Eye (tissue), 1 donor: Measurements from ENCODE around the gene SLC25A25.
A peak's percentile ranks its signal among the peaks of the same experiment; 100 is the strongest.
"Not testable (repeated sequence)": the region's sequence is repeated elsewhere in the genome, so short reads cannot be mapped to it uniquely, and the experiment has no call there.

Source experiments
- DNase-seq: peaks from one replicate; pipeline ENCODE4 v3.0.0-alpha.2; 2015

The SLC25A25 gene

DNA sequence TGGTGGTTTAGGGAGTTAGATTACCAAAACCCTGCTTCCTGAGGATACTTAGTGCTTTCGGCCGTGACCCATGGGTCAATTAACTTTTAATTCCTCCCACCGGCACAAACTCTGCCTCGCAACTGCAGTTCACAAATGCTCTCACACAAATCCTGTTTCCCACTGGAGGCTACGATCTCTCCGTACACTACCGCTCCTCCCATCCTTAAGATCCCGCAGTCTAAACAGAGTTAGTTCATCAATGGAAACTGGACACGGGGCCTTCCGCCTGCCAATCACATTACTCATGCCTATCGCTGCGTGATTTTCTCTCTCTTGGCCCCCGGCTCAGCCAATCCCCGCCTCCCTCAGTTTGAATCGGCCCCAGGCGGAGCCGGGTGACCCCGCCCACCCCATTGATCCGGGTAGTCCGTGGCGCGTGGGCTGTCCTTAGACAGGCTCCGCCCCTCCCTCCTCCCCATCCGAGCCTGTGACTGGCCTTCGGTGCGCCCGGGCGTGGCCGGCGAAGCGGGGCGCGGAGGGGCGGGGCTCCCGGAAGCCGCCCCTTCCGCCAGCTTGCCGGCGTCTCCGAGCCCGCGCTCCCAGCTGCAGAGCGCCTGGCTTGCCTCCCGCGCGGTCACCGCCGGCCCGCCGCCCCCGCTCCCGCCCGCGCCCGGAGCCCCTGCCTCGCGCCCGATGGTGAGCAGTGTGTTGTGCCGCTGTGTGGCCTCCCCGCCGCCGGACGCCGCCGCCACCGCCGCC is at the start of gene SLC25A25:
Gene SLC25A25, plus strand, starts transcription at position 588 of the 741 bp plus-strand sequence. Its CDS starts 88 bp downstream, at position 676.
- DNase-seq, result peak; percentile 100

DNA sequence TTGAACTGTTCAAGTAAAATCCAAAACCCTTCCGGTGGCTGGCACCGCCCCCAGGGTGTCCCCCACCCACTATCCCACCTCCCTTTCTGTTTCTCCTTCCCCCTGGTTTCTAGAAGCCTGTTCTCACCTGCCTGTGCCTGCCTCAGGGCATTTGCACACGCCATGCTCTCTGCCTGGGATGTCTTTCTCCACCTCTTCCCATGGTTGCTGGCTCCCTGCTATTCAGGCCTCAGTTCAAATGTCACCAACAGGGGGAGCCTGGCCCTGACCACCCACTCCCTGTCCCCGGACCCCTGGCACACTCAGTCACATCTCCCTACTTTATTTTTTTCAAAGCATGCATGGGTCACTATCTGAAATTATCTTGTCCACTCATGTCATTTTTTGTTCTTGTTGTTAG is 47.3 kb upstream of the SLC25A25 start:
- DNase-seq, result no peak

DNA sequence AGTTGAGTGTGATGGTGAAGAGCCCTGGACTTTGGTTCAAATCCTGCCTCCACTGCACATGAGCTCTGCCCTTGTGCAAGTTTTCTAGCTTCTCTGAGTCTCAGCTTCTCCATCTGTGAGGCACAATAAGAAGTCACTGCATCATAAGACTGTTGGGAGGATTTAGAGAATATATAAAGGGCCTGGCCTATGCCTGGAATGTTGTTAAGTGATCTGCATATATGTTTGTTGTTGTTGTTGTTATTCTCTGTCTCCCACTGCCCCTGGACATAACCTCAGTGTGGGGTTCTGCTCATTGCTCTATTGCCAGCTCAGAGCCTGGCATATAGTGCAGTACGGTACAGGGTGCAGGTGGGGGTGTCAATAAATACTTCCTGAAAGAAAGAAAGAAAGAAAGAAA is 46.9 kb upstream of the SLC25A25 start:
- no peak for DNase-seq

DNA sequence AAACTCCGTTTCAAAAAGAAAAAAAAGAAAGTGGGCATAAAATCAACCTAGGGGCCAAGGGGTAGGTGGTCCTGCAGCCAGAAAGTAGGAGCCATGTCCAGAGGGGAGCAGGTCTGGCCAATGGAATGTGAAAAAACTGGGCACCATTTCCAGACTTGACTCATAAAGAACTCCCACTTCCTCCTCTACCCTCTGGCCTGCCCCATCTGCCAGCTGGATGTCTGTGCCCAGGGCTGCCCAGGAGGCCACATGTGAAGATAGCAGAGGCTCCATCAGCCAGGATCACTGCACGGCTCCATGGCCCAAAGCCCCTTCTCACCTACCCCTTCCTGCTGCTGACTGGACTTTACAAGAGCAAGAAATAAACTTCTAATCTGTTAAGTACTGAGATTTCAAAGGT is 45.1 kb upstream of the SLC25A25 start:
- DNase-seq, result no peak

DNA sequence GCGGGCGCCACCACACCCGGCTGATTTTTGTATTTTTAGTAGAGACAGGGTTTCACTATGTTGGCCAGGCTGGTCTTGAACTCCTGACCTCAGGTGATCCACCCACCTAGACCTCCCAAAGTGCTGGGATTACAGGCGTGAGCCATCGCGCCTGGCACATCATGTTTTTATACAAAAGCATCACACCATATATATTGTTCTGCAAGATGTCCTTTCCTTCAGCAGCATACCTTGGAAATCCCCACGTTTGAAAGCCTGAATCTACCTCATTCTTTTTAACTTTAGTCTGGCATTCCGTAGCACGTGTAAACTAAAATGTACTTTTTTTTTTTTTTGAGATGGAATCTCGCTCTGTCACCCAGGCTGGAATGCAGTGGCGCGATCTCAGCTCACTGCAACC is 44.4 kb upstream of the SLC25A25 start:
- not testable (repeated sequence) for DNase-seq

DNA sequence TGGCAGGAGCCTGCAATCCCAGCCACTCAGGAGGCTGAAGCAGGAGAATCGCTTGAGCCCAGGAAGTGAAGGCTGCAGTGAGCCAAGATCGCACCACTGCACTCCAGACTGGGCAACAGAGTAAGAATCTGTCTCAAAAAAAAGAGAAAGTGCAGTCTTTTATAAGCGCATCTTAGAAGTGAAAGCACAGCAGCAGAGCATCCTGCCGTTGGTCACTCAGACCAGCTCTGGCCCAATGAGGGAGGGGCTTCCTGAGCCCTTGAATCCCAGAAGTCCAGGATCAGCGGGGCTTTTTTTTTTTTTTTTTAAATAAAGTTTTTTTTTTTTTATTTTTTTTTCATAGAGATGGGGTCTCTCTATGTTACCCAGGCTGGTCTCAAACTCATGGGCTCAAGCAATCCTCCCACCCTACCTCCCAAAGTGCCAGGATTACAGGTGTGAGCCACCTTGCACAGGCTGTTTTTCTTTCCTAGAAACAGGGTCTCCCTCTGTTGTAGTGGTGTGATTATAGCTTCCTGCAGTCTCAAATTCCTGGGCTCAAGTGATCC is 43.2 kb upstream of the SLC25A25 start:
- DNase-seq, result no peak

DNA sequence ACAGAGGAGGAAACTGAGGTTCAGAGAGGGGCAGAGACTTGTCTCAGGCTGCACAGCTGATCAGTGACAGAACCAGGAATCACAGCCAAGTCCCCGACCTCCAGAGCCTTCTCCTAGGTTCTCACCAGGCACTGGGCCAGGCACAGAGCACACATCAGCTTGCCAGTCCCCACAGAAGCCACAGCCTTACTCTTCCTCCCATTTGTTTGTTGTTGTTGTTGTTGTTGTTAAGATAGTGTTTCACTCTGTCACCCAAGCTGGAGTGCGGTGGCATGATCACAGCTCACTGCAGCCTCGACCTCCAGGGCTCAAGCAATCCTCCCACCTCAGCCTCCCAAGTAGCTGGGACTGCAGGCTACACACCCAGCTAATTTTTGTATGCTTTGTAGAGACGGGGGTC is 42.3 kb upstream of the SLC25A25 start:
- DNase-seq, result no peak

DNA sequence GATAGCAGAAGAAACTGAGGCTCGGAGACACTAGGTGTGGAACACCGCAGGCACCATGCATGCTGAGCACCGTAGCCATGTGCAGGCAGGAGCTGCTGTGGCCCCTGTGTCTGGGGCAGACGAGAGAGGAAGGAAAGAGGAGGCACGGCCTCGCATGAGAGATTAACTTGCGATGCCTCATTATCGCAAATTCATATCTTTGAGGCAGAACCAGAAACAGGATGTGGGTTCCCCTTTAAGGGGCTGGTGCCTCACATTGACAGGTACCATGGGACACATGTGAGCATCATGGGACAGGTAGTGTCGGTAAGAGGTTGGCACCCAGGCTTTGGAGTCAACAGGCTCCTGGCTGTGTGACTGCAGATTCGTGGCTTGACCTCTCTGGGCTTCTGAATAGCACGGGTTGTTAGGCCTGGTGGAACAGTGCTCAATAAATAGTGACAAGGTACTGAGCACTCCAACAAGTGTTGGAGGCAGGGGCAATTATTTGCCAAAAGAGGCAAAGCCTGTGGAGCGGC is 41.7 kb upstream of the SLC25A25 start:
- no peak for DNase-seq

DNA sequence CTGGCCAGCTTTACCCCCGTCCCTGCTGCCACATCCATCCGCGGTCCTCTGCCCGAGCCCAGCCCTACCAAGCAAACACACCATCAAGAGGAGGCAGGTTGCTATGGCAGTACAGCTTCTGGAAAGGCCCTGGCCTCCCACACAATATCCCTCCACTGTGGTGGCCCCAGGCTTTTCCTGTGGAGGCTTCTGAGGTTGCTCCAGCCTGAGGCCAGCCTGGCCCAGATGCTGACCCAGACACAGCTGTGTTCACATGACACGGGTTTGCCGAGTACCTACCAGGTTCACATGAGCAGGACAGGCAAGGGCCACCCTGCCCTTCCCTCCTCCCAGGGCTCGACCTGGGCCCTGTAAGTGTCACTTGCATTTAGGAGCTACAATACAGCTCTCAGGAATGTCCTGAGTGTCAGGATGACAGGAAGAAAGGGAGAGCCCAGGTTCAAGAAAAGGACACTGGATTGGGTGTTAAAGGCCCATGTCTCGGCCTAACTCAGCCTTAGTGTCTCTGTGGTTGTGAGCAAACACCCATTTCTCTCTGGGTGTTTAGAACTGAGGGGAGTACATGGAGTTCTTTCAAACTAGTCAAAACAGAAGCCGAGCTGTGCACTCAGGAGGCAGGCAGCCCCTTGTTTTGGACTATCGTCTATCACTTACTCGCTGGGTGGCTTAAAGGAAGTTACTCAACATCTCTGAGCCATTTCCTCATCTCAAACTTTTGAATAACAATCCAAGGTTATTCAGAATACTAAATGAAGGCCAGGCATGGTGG is 41.1 kb upstream of the SLC25A25 start:
- no peak for DNase-seq

DNA sequence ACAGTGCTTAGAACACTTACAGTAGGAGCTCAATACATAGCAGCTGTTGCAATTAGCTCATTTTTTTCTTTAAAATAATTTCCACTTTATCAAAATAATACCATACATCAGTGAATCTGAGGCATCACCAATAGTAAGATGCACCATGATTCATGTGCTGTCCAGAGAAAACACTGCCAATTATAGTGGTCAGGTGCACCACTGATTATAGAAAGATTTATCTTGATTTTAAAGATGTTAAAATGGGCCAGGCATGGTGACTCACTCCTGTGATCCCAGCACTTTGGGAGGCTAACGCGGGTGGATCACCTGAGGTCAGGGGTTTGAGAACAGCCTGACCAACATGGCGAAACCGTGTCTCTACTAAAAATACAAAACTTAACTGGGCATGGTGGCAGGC is 40.3 kb upstream of the SLC25A25 start:
- DNase-seq, result no peak

DNA sequence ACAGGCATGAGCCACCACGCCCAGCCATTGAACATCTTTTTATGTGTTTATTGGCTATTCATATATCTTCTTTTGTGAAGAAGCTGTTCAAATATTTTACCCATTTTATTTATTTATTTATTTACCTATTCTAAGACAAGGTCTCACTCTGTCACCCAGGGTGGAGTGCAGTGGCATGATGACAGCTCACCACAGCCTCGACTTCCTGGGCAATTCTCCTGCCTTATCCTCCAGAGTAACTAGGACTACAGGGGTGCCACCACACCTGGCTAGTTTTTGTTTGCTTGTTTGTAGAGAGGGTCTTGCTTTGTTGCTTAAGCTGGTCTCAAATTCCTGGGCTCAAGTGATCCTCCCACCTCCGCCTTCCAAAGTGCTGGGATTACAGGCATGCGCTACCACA is 34.4 kb upstream of the SLC25A25 start:
- DNase-seq, result no peak

DNA sequence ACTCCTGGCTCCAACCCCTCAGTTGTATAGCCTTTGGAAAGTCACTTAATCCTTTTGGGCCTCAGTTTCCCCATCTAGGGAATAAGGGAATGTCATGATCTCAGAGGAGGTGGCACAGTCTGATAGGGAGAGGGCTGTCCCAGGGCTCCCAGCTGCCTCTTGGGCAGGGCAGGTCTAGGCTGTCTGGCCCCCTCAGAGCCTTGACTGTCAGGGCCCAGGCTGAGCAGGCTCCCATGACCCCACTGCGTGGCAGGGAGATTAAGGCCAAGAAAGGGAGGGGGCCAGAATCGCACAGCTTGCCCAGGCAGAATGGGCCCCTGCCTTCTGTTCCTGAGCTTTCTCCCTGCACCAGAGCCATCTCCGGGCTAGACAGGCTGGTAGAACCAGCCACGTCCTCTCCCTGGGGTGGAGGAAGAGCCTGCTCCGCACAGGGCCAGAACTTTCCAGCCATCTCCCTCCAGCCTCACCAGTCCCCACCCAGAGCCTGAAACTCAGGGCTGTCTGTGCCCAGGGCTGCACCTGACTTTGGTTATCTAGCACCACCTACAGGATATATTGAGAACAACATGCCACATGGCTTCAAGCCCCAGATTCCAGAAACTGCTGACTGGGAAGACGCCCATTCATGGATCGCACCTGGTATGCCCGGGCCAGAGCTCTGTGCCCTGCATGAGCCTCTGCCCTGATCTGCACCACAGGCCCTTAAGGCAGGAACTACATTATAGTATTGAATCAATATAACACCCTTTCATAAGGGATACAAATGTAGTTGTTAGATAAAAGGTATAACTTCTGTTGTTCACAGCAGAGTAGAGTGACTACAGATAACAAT is 33.0 kb upstream of the SLC25A25 start:
- DNase-seq, result peak; percentile 87

DNA sequence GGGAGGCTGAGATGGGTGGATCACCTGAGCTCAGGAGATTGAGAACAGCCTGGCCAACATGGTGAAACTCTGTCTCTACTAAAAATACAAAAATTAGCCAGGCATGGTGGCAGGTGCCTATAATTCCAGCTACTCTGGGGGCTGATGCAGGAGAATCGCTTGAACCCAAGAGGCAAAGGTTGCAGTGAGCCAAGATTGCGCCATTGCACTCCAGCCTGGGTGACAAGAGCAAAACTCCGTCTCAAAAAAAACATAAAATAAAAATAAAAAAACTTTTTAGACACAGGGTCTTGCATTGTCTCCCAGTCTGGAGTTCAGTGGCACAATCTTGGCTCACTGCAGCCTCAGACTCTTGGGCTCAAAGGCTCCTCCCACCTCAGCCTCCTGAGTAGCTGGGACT is 31.5 kb upstream of the SLC25A25 start:
- not testable (repeated sequence) for DNase-seq

DNA sequence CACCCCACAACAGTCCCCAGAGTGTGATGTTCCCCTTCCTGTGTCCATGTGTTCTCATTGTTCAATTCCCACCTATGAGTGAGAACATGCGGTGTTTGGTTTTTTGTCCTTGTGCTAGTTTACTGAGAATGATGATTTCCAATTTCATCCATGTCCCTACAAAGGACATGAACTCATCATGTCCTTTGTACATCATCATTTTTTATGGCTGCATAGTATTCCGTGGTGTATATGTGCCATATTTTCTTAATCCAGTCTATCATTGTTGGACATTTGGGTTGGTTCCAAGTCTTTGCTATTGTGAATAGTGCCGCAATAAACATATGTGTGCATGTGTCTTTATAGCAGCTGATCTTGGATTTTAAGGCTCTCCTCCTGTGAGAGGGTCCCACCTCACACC is 27.2 kb upstream of the SLC25A25 start:
- not testable (repeated sequence) for DNase-seq

DNA sequence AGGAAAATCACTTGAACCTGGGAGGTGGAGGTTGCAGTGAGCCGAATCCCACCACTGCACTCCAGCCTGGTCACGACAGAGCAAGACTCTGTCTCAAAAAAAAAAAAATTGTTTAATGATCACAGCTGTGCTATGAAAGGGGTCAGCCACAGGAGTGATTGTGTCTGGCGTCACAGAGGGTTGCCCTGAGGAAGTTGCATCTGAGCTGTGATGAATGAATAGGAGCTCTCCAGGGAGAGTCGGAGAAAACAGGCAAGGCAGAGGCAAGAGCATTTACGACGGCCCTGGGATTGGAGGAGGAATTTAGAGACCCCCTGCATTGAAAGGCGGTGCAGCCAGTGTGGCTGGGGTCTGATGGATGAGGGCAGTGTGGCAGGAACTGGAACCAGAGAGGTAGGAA is 26.0 kb upstream of the SLC25A25 start:
- DNase-seq, result no peak

DNA sequence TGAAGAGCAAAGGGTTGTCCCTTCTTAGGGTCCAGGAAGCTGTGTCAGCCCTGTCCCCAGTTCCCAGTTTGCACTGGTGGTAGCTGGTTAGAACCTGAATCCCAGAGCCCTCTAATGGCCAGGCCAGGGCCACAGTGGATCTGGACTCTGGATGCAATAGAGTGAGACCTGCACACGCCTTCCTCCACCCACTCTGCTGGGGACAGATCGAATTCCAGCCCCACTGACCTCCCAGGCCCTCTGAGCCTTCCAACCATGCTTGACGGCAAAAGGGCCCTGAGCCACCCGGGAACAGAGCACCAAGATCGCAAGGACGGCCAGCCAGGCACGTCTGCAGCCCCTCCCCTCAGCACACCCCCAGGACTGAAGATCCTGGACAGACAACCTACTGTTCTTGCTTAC is 24.6 kb upstream of the SLC25A25 start:
- DNase-seq, result no peak

DNA sequence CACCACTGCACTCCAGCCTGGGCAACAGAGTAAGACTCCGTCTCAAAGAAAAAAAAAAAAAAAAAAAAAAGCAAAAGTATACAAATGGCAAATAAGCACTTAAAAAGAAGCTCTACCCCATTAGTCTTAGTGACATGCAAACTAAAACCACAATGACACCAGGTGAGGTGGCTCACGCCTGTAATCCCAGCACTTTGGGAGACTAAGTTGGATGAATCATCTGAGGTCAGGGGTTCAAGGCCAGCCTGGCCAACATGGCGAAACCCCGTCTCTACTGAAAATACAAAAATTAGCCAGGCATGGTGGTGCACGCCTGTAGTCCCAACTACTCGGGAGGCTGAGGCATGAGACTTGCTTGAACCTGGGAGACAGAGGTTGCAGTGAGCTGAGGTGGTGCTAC is 22.6 kb upstream of the SLC25A25 start:
- DNase-seq, result not testable (repeated sequence)

DNA sequence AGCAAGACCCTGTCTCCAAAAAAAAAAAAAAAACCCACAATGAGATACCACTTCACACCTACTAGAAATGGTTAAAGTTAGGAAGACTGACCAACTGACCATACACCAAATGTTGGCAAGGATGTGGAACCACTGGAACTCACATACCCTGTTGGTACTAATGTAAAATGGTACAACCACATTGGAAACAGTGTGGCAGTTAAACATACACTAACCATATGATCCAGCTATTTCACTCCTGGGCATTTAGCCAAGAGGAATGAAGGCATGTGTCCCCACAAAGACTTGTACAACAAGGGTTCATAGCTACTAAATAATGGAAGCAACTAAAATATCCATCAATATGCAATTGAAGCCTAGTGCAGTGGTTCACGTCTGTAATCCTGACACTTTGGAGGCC is 22.2 kb upstream of the SLC25A25 start:
- no peak for DNase-seq

DNA sequence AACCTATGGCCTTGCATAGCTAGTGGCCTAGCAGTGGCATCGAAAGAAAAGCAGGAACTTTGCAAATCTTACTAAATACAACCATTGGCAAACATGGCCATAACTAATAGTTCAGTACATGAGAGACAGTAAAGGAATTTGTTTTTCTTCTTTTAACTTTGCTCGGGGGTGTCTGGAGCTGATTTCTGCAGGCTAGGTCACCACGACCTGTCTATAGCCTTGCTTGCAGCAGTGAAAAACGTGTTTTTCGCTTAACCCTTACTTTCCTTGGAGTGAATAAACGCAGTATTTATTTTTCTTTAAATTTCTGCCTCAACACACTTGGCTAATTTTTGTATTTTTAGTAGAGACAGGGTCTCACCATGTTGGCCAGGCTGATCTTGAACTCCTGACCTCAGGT is 20.8 kb upstream of the SLC25A25 start:
- DNase-seq, result no peak

DNA sequence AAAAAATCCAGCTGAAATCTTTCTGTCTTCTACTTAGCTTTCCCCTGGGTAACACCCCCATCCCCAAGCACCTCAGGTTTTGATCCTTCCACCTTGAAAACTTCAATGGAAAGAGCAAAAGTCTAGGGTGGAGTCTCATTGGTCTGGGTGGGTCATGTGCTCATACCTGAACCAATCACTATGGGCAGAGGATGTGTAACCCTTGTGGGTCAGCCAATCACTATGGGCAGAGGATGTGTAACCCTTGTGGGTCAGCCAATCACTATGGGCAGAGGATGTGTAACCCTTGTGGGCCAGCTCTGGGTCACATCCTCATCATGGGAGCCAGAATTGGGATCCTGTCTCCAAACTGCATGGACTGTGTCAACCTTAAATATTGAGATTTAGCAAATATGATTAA is 19.4 kb upstream of the SLC25A25 start:
- DNase-seq, result no peak

DNA sequence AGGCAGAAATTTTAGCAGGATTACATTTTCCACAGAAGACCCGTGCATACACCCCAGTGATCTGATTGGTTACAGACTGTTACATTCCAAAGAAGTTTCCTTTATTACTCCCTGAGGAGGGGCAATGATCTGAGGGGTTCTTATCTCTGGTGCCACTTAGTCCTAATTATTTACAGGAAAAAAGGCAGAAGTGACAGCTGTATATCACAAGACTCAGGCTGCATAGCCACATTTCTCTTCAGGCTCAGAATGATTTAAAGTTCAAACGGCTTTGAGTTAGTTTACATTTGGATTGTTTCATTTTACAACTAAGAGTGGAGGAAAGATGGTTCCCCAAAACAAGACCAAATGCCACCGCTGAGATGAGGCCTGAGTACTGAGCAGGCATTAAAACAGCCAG is 18.2 kb upstream of the SLC25A25 start:
- DNase-seq, result no peak

DNA sequence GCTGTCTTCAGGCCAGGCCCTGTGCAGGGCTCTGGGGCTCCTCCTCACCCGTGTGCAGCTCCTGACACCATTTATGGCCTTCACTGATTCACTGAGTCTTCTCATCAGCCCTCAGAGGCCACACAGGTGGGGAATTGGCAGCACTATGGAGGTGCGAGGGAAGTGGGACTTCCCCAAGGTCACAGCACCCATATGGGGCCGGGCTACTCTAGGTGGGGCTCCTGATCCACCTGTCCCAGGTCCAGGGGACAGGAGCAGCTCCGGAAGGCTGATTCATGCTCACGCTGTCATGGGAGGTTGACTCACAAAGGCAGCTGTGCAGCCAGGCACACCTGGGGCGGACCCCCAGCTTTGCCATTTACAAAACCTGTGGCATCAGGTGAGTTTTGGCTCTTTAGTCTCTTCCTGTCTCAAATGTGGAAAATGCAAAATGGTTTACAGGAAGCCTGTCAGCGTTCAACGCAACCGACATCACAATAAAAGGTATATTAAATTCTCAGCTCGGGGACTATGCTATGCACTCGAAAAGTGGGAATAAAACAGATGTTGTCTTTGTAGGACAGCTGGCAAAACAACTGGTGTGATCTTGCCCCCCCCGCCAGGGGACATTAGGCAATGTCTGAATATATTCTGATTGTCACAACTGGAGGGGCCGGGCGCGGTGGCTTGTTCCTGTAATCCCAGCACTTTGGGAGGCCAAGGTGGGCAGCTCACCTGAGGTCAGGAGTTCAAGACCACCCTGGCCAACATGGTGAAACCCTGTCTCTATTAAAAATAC is 15.9 kb upstream of the SLC25A25 start:
- DNase-seq, result no peak
